Measurements from ENCODE around the gene NKD1.

NKD1 gene

GRCh38 chr16:50685462-50686063 is 137.4 kb downstream of the NKD1 start:
- H3K4me3 ChIP-seq (ENCODE audit: low read depth, low read length), result no peak overlapping the region
- no peak for TF ChIP-seq CTCF (IDR thresholded peaks at IDR 0.05; ENCODE audit: low read depth, low read length)
- no peak for DNase-seq (ENCODE audit: low read depth, low spot score)
- in situ Hi-C loops (cut with HindIII; ENCODE audit: low sequenced_read_pairs), result no loop called here

GRCh38 chr16:50688083-50688482 is 139.9 kb downstream of the NKD1 start:
- in situ Hi-C loops (cut with HindIII; ENCODE audit: low sequenced_read_pairs), result no loop called here

DNA sequence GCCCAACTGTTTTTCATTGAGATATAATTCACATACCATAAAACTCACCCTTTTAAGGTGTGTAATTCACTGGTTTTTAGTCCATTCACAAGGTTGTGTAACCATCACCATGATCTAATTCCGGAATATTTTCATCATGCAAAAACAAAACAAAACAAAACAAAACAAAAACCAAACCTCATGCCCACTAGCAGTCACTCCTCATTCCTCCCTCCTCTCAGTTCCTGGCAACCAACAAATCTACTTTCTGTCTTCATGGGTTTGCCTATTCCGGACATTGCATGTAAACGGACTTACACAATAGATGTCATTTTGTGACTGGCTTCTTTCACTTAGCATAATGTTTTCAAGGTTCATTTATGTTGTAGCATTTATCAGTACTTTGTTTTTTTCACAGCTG is 140.7 kb downstream of the NKD1 start:
- no peak for DNase-seq (ENCODE audit: low read depth, low spot score)
- TF ChIP-seq CTCF (IDR thresholded peaks at IDR 0.05; ENCODE audit: low read depth, low read length), result no peak
- no peak overlapping the region for H3K4me3 ChIP-seq (ENCODE audit: low read depth, low read length)
- in situ Hi-C loops (cut with HindIII; ENCODE audit: low sequenced_read_pairs), result no loop called here

More at GRCh38 chr16:50688083-50688482, 139.9 kb downstream of the NKD1 start:
- no peak overlapping the region for H3K4me3 ChIP-seq (ENCODE audit: low read depth, low read length)
- DNase-seq (ENCODE audit: low read depth, low spot score), result no peak
- TF ChIP-seq CTCF (IDR thresholded peaks at IDR 0.05; ENCODE audit: low read depth, low read length), result no peak

GRCh38 chr16:50690177-50690576 is 142.0 kb downstream of the NKD1 start:
- in situ Hi-C loops (cut with HindIII; ENCODE audit: low sequenced_read_pairs), result no loop called here

GRCh38 chr16:50692644-50692998 is 144.4 kb downstream of the NKD1 start:
- DNase-seq (ENCODE audit: low read depth, low spot score), result no peak
- in situ Hi-C loops (cut with HindIII; ENCODE audit: low sequenced_read_pairs), result no loop called here
- no peak overlapping the region for H3K4me3 ChIP-seq (ENCODE audit: low read depth, low read length)
- no peak for TF ChIP-seq CTCF (IDR thresholded peaks at IDR 0.05; ENCODE audit: low read depth, low read length)

More at GRCh38 chr16:50690177-50690576, 142.0 kb downstream of the NKD1 start:
- no peak for TF ChIP-seq CTCF (IDR thresholded peaks at IDR 0.05; ENCODE audit: low read depth, low read length)
- H3K4me3 ChIP-seq (ENCODE audit: low read depth, low read length), result no peak overlapping the region
- DNase-seq (ENCODE audit: low read depth, low spot score), result no peak

- no peak within 1 kb of the TSS for H3K4me3 ChIP-seq (ENCODE audit: low read depth, low read length)
- in situ Hi-C loops (cut with HindIII; ENCODE audit: low sequenced_read_pairs), result no loop called here
- no peak for TF ChIP-seq CTCF (IDR thresholded peaks at IDR 0.05; ENCODE audit: low read depth, low read length)
- DNase-seq (ENCODE audit: low read depth, low spot score), result no peak
These were observed 145.0 kb downstream of the NKD1 start, which contains the start of gene NOD2 for GRCh38 chr16:50692999-50693781. Gene NOD2 (plus strand): TSS chr16:50693606. CDS start chr16:50699496, 5,890 bp downstream.

All from astrocyte of the spinal cord (primary cell).